Transverse colon (tissue), 4 donors: ENCODE results near the gene TXNRD3.

Experiments used
- CTCF ChIP-seq, 5 experiments: fragments of 200-600 bp in 3 of 5; fragments of 450-650 bp in 2 of 5; sonication (generic) in 3 of 5; IDR thresholded peaks; 1 replicate in 2 of 5; 2 replicates in 3 of 5; pipeline ENCODE4 v1.5.1; 2016 to 2017; ENCODE audit warnings: antibody characterized with exemption in 5 of 5, inconsistent platforms in 3 of 5, mild to moderate bottlenecking in 2 of 5, moderate library complexity in 1 of 5
- EP300 ChIP-seq: sonication (generic); formaldehyde crosslinking; IDR thresholded peaks from one replicate; pipeline ENCODE4 v1.6.1; 2017; ENCODE audit warnings: antibody characterized with exemption, low read depth
- POLR2A ChIP-seq: fragments of 450-650 bp; IDR thresholded peaks from one replicate; pipeline ENCODE4 v1.6.1; 2016; ENCODE audit warnings: antibody characterized with exemption, mild to moderate bottlenecking, moderate library complexity
- POLR2AphosphoS5 ChIP-seq, 3 donors: sonication (generic); formaldehyde crosslinking; IDR thresholded peaks; one replicate each; pipeline ENCODE4 v1.6.1; 2016; ENCODE audit warnings: antibody characterized with exemption in 3 of 3

GRCh38 chr3:126578702-126579101 lies 76.2 kb downstream of the TXNRD3 start:
- TF ChIP-seq CTCF (IDR thresholded peaks at IDR 0.05) (no peak), POLR2A (no peak), POLR2AphosphoS5 (IDR thresholded peaks at IDR 0.05) (no peak), EP300 (no peak)
